A673 (cell line): ENCODE results near the gene CDH26. TPM values are rescaled to one million over a fixed set of nuclear protein-coding genes. Genes with fewer than 3 reads are reported as not detected.

Experiments used
- BruUV-seq: library from RNA; stranded (reverse); fragments of 400-500 nt; replicated peaks from 2 replicates; lab custom pipeline; 2021; lab: Mats Ljungman, UMichigan
- CTCF ChIA-PET: fragments of 300-600 bp; sonication (Branson Sonifier 250); formaldehyde crosslinking; loops from one replicate; lab custom pipeline; 2022; ENCODE audit warnings: antibody characterized with exemption; lab: Charles Lee
- POLR2A ChIA-PET: fragments of 300-600 bp; sonication (Branson Sonifier 250); formaldehyde crosslinking; loops from one replicate; lab custom pipeline; 2022; ENCODE audit warnings: antibody characterized with exemption; ENCODE audit not compliant: low non-redundant PET; lab: Charles Lee
- DNase-seq: peaks from one replicate; pipeline ENCODE4 v3.0.0-alpha.2; 2015; ENCODE audit warnings: low spot score
- H3K27ac ChIP-seq: fragments of 200-600 bp; sonication (generic); 2 replicates; pipeline ENCODE4 v1.5.1; 2016; ENCODE audit warnings: mixed run types, low read depth, mild to moderate bottlenecking, mixed read lengths, antibody characterized with exemption, low read length; ENCODE audit not compliant: poor library complexity, severe bottlenecking
- H3K27me3 ChIP-seq: fragments of 200-600 bp; sonication (generic); replicated peaks from 2 replicates; pipeline ENCODE4 v1.6.1; 2017; ENCODE audit warnings: mixed run types, low read depth, mild to moderate bottlenecking, mixed read lengths, antibody characterized with exemption, low read length; ENCODE audit not compliant: insufficient read depth, poor library complexity
- H3K36me3 ChIP-seq: fragments of 200-600 bp; sonication (generic); 2 replicates; pipeline ENCODE4 v1.6.1; 2016; ENCODE audit warnings: mixed run types, mild to moderate bottlenecking, mixed read lengths, antibody characterized with exemption, low read length; ENCODE audit not compliant: insufficient read depth, poor library complexity, severe bottlenecking
- H3K4me1 ChIP-seq: fragments of 200-600 bp; sonication (generic); 2 replicates; pipeline ENCODE4 v1.6.1; 2017; ENCODE audit warnings: mixed run types, mild to moderate bottlenecking, mixed read lengths, antibody characterized with exemption, low read length; ENCODE audit not compliant: insufficient read depth, poor library complexity, severe bottlenecking
- H3K4me3 ChIP-seq: fragments of 200-600 bp; sonication (generic); 2 replicates; pipeline ENCODE4 v1.5.1; 2016; ENCODE audit warnings: low read depth, mixed run types, mild to moderate bottlenecking, mixed read lengths, low read length; ENCODE audit not compliant: poor library complexity, severe bottlenecking
- H3K9me3 ChIP-seq: fragments of 200-600 bp; sonication (generic); 2 replicates; pipeline ENCODE4 v1.6.1; 2016; ENCODE audit warnings: mixed run types, low read depth, mild to moderate bottlenecking, mixed read lengths, antibody characterized with exemption, low read length; ENCODE audit not compliant: poor library complexity, severe bottlenecking
- EZH2 ChIP-seq: fragments of 200-600 bp; sonication (generic); IDR thresholded peaks from 2 replicates; pipeline ENCODE4 v1.6.1; 2017; ENCODE audit warnings: borderline replicate concordance, low read depth, mild to moderate bottlenecking, mixed read lengths, antibody characterized with exemption, low read length; ENCODE audit not compliant: poor library complexity, severe bottlenecking
- intact Hi-C: fragments of 100-400 bp; cut with micrococcal nuclease; formaldehyde crosslinking; loops from one replicate; pipeline ENCODE4 v1.10.0; 2022; ENCODE audit not compliant: unreplicated experiment
- total RNA-seq: library from RNA; stranded (reverse); gene quantifications from 2 replicates; pipeline ENCODE4 v1.2.3, GENCODE V29; 2021
- TF ChIP-seq, protein P1 (sequence below): fragments of 300-800, 200-600 bp; sonication (generic); conservative IDR thresholded peaks from 2 replicates; pipeline ENCODE4 v1.5.1; 2017; ENCODE audit warnings: low read depth, mild to moderate bottlenecking, antibody characterized with exemption, low read length, moderate library complexity, mixed read lengths

The CDH26 gene
- total RNA-seq, 1 experiment from 2014 or later: 0.58 TPM

- intact Hi-C loops: no loop called here
- POLR2A ChIA-PET: no interaction called here
- H3K27ac ChIP-seq: no peak overlapping the region
- CTCF ChIA-PET: no interaction called here
- H3K27me3 ChIP-seq: peaks cover 12% of the 10 kb centered on the region
- no peaks in the 10 kb centered on the region for H3K4me1 ChIP-seq
- H3K9me3 ChIP-seq: peaks cover 8% of the 10 kb centered on the region
- no peak overlapping the region for H3K4me3 ChIP-seq
- no peak for TF ChIP-seq EZH2
- TF ChIP-seq, protein P1, sequence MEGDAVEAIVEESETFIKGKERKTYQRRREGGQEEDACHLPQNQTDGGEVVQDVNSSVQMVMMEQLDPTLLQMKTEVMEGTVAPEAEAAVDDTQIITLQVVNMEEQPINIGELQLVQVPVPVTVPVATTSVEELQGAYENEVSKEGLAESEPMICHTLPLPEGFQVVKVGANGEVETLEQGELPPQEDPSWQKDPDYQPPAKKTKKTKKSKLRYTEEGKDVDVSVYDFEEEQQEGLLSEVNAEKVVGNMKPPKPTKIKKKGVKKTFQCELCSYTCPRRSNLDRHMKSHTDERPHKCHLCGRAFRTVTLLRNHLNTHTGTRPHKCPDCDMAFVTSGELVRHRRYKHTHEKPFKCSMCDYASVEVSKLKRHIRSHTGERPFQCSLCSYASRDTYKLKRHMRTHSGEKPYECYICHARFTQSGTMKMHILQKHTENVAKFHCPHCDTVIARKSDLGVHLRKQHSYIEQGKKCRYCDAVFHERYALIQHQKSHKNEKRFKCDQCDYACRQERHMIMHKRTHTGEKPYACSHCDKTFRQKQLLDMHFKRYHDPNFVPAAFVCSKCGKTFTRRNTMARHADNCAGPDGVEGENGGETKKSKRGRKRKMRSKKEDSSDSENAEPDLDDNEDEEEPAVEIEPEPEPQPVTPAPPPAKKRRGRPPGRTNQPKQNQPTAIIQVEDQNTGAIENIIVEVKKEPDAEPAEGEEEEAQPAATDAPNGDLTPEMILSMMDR: no peak
- no peak for DNase-seq
- BruUV-seq: no TSS peak
- H3K36me3 ChIP-seq: no peaks in the 10 kb centered on the region
Observed at GRCh38 chr20:60020251-60020650, 62.0 kb downstream of the CDH26 start.

DNA sequence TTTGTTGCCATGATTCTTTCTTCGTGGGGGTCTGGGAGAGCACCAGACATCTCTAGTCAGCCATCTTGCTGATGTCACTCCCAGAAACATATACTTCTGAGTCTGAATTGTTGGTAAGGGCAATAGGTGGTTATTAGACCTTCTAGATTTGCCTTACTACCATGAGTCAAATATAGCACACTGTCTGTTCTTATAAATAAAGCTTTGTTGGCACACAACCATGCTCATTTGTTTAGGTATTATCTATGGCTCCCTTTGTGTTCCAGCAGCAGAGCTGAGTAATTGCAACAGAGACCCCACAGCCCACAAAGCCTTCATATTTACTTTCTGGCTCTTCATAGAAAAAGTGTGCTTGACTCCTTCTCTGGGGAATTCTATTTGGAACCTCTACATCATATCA is 62.9 kb downstream of the CDH26 start:
- intact Hi-C loops: no loop called here
- TF ChIP-seq, protein P1: no peak
- TF ChIP-seq EZH2: no peak
- no peak for DNase-seq
- POLR2A ChIA-PET: interaction anchor here (0.7 kb wide), 1 partner anchor 11 kb away, joined by 3 read pairs; no protein-coding TSS in a partner anchor
- H3K27me3 ChIP-seq: peaks cover 12% of the 10 kb centered on the region
- CTCF ChIA-PET: no interaction called here
- H3K4me3 ChIP-seq: no peak overlapping the region
- no TSS peak for BruUV-seq
- no peak overlapping the region for H3K27ac ChIP-seq
- no peaks in the 10 kb centered on the region for H3K36me3 ChIP-seq
- no peaks in the 10 kb centered on the region for H3K9me3 ChIP-seq
- no peaks in the 10 kb centered on the region for H3K4me1 ChIP-seq

GRCh38 chr20:60022849-60023248 is 64.6 kb downstream of the CDH26 start:
- intact Hi-C loops: no loop called here
- Histone ChIP-seq H3K4me3 (no peak overlapping the region), H3K9me3 (no peaks in the 10 kb centered on the region), H3K4me1 (no peaks in the 10 kb centered on the region), H3K27ac (no peak overlapping the region), H3K27me3 (peaks cover 5% of the 10 kb centered on the region), H3K36me3 (no peaks in the 10 kb centered on the region)
- no TSS peak for BruUV-seq
- ChIA-PET CTCF (no interaction called here), POLR2A (no interaction called here)
- TF ChIP-seq EZH2: no peak
- TF ChIP-seq, protein P1: no peak
- no peak for DNase-seq
